IMR-90 (cell line): ENCODE results near the gene MAGI1. TPM values are rescaled to one million over a fixed set of nuclear protein-coding genes. Genes with fewer than 3 reads are reported as not detected.

Source experiments
- ATAC-seq: fragments of 200-7000 bp; cut with Tn5 transposase; 2 replicates; pipeline ENCODE4 v1.9.1; 2020; ENCODE audit warnings: low read depth, mild to moderate bottlenecking, moderate library complexity
- BruUV-seq: library from RNA; stranded (reverse); fragments of 400-500 nt; replicated peaks from 2 replicates; lab custom pipeline; 2021; lab: Mats Ljungman, UMichigan
- CTCF ChIA-PET: fragments of 300-600 bp; formaldehyde crosslinking; extraction: SDS; loops from one replicate; lab custom pipeline; 2021; ENCODE audit warnings: antibody characterized with exemption; lab: Yijun Ruan, JAX
- POLR2A ChIA-PET: fragments of 300-600 bp; sonication (Branson Sonifier 250); formaldehyde crosslinking; loops from one replicate; lab custom pipeline; 2022; ENCODE audit warnings: antibody characterized with exemption; ENCODE audit not compliant: unreplicated experiment; lab: Charles Lee
- DNase-seq: peaks from one replicate; pipeline ENCODE4 v3.0.0; 2013
- H2AFZ ChIP-seq: replicated peaks from 2 replicates; pipeline ENCODE3; 2013; ENCODE audit warnings: low read length, mild to moderate bottlenecking; ENCODE audit not compliant: poor library complexity
- H2AK5ac ChIP-seq: 2 replicates; pipeline ENCODE4 v1.6.1; 2013; ENCODE audit warnings: low read depth, low read length, inconsistent platforms
- H2AK9ac ChIP-seq: replicated peaks from 2 replicates; pipeline ENCODE3; 2013; ENCODE audit warnings: mild to moderate bottlenecking, low read depth, low read length, moderate library complexity; ENCODE audit not compliant: poor library complexity
- H2BK120ac ChIP-seq: 2 replicates; pipeline ENCODE4 v1.6.1; 2013; ENCODE audit warnings: low read depth, low read length, inconsistent platforms
- H2BK15ac ChIP-seq: 3 replicates; pipeline ENCODE4 v1.6.1; 2013; ENCODE audit warnings: low read depth, low read length, inconsistent platforms
- H2BK20ac ChIP-seq: 2 replicates; pipeline ENCODE4 v1.6.1; 2013; ENCODE audit warnings: low read depth, mild to moderate bottlenecking, inconsistent platforms, low read length, moderate library complexity
- H2BK5ac ChIP-seq: 2 replicates; pipeline ENCODE4 v1.6.1; 2013; ENCODE audit warnings: mild to moderate bottlenecking, low read depth, low read length, inconsistent platforms; ENCODE audit not compliant: poor library complexity, severe bottlenecking
- H3K14ac ChIP-seq: replicated peaks from 2 replicates; pipeline ENCODE4 v1.6.1; 2013; ENCODE audit warnings: low read depth, low read length, inconsistent platforms
- H3K18ac ChIP-seq: 2 replicates; pipeline ENCODE4 v1.6.1; 2013; ENCODE audit warnings: low read depth, low read length, control low read depth
- H3K23ac ChIP-seq: 2 replicates; pipeline ENCODE4 v1.6.1; 2013; ENCODE audit warnings: low read depth, low read length, inconsistent platforms
- H3K27ac ChIP-seq: 2 replicates; pipeline ENCODE4 v1.5.1; 2013; ENCODE audit warnings: mild to moderate bottlenecking, control low read depth, low read length; ENCODE audit not compliant: insufficient read depth
- H3K27me3 ChIP-seq: 2 replicates; pipeline ENCODE4 v1.6.1; 2013; ENCODE audit warnings: low read length; ENCODE audit not compliant: control insufficient read depth, insufficient read depth
- H3K36me3 ChIP-seq: 2 replicates; pipeline ENCODE4 v1.6.1; 2013; ENCODE audit warnings: low read length, mixed read lengths; ENCODE audit not compliant: control insufficient read depth, insufficient read depth
- H3K4ac ChIP-seq: 2 replicates; pipeline ENCODE4 v1.6.1; 2013; ENCODE audit warnings: low read depth, low read length, inconsistent platforms
- H3K4me1 ChIP-seq: 2 replicates; pipeline ENCODE4 v1.6.1; 2013; ENCODE audit warnings: low read length, mixed read lengths; ENCODE audit not compliant: control insufficient read depth, insufficient read depth
- H3K4me2 ChIP-seq: 2 replicates; pipeline ENCODE4 v1.6.1; 2013; ENCODE audit warnings: low read depth, mild to moderate bottlenecking, control low read depth, low read length, moderate library complexity
- H3K4me3 ChIP-seq: 2 replicates; pipeline ENCODE4 v1.5.1; 2013; ENCODE audit warnings: low read depth, mild to moderate bottlenecking, control low read depth, low read length, moderate library complexity; ENCODE audit not compliant: insufficient read depth
- H3K56ac ChIP-seq: 2 replicates; pipeline ENCODE4 v1.6.1; 2013; ENCODE audit warnings: low read length, inconsistent platforms; ENCODE audit not compliant: insufficient read depth; ENCODE audit errors: extremely low read depth
- H3K79me1 ChIP-seq, 2 experiments: 2 replicates each; pipeline ENCODE4 v1.6.1; 2013; ENCODE audit warnings: low read length in 2 of 2, inconsistent platforms in 1 of 2, low read depth in 1 of 2
- H3K9ac ChIP-seq: 2 replicates; pipeline ENCODE4 v1.6.1; 2013; ENCODE audit warnings: low read depth, low read length, control low read depth
- H3K9me1 ChIP-seq: 2 replicates; pipeline ENCODE4 v1.6.1; 2013; ENCODE audit warnings: low read length, inconsistent platforms; ENCODE audit not compliant: insufficient read depth
- H3K9me3 ChIP-seq: 2 replicates; pipeline ENCODE4 v1.6.1; 2013; ENCODE audit warnings: low read length; ENCODE audit not compliant: control insufficient read depth, insufficient read depth
- H4K20me1 ChIP-seq: 2 replicates; pipeline ENCODE4 v1.6.1; 2013; ENCODE audit warnings: low read length, inconsistent platforms; ENCODE audit not compliant: insufficient read depth
- H4K5ac ChIP-seq: 2 replicates; pipeline ENCODE4 v1.6.1; 2013; ENCODE audit warnings: mild to moderate bottlenecking, low read depth, low read length, control low read depth
- H4K8ac ChIP-seq, 2 experiments: 2 replicates each; pipeline ENCODE4 v1.6.1; 2013; ENCODE audit warnings: low read depth in 2 of 2, low read length in 2 of 2, control low read depth in 1 of 2, inconsistent platforms in 1 of 2
- H4K91ac ChIP-seq: 2 replicates; pipeline ENCODE4 v1.6.1; 2013; ENCODE audit warnings: low read depth, low read length, inconsistent platforms; ENCODE audit not compliant: insufficient read depth
- BHLHE40 ChIP-seq: fragments of 150-350 bp; IDR thresholded peaks from 2 replicates; pipeline ENCODE4 v1.6.1; 2016; ENCODE audit warnings: mild to moderate bottlenecking, low read depth, low read length
- CEBPB ChIP-seq: IDR thresholded peaks from 2 replicates; pipeline ENCODE4 v1.6.1; 2012; ENCODE audit warnings: low read depth, low read length, improper control_type of control experiment
- POLR2A ChIP-seq: IDR thresholded peaks from 2 replicates; pipeline ENCODE4 v1.6.1; 2012; ENCODE audit warnings: mild to moderate bottlenecking, low read depth, low read length
- USF2 ChIP-seq: fragments of 150-350 bp; IDR thresholded peaks from 2 replicates; pipeline ENCODE4 v1.6.1; 2017; ENCODE audit warnings: mild to moderate bottlenecking, antibody characterized with exemption, low read length, low read depth
- WGBS, 2 experiments: methylation state at CpG; one replicate each; pipeline versions ENCODE4 v1.1.5 to v1.1.7; 2013; ENCODE audit warnings: missing lambda C conversion rate in 2 of 2; ENCODE audit not compliant: insufficient read length in 1 of 2; ENCODE audit errors: extremely low coverage in 2 of 2; 5-methylcytosine and 5-hydroxymethylcytosine counted together
- dilution Hi-C: fragments of 300-500 bp; cut with HindIII; formaldehyde crosslinking; loops from one replicate; pipeline ENCODE4 v1.14.3; 2018; ENCODE audit warnings: low sequenced_read_pairs; ENCODE audit not compliant: unreplicated experiment
- in situ Hi-C: fragments of 300-500 bp; cut with MboI; formaldehyde crosslinking; loops from 3 replicates; pipeline ENCODE4 v1.14.3; 2019; ENCODE audit warnings: low sequenced_read_pairs, inconsistent platforms, mixed read lengths
- intact Hi-C: fragments of 100-400 bp; cut with micrococcal nuclease; formaldehyde crosslinking; loops from 2 replicates; pipeline ENCODE4 v1.10.0; 2022
- polyA plus RNA-seq, 3 experiments: library from polyadenylated mRNA; depleted of rRNA; stranded (reverse); fragments of >200 nt; gene quantifications; 2 replicates each; pipeline ENCODE4 v1.2.3, GENCODE V29; 2012; ENCODE audit warnings: low replicate concordance in 1 of 3
- total RNA-seq: library from RNA; depleted of rRNA; stranded (reverse); fragments of >200 nt; gene quantifications from 2 replicates; pipeline ENCODE4 v1.2.3, GENCODE V29; 2012

The MAGI1 gene
- total and polyA plus RNA-seq, 2 of the 4 experiments (the other 2 are of a cell fraction): 14.5 to 24.2 TPM

- CTCF ChIA-PET: interaction anchor here (0.6 kb wide), 1 partner anchor 140 kb away, joined by 5 read pairs; no protein-coding TSS in a partner anchor
- Histone ChIP-seq H3K18ac (no peak overlapping the region), H3K36me3 (no peaks in the 10 kb centered on the region), H3K27me3 (no peaks in the 10 kb centered on the region), H2AFZ (peak overlapping the region; percentile 38), H2AK5ac (no peak overlapping the region), H3K9me3 (no peaks in the 10 kb centered on the region), H3K27ac (no peak overlapping the region), H3K9me1 (peaks cover 7% of the 10 kb centered on the region), H3K9ac (no peak overlapping the region), H3K4me3 (no peak overlapping the region), H2AK9ac (no peak overlapping the region), H4K20me1 (peaks cover 4% of the 10 kb centered on the region; the same call in 1 of the 2 replicates), H3K79me1 (peaks cover 0 to 22% of the 10 kb centered on the region in 2 experiments), H4K91ac (no peak overlapping the region), H2BK5ac (no peak overlapping the region), H3K4me1 (peaks cover 1% of the 10 kb centered on the region; the same call in 1 of the 2 replicates), H2BK20ac (no peak overlapping the region), H2BK120ac (no peak overlapping the region), H3K23ac (no peak overlapping the region), H3K56ac (no peak overlapping the region), H4K8ac (peak overlapping the region in 1 of 2 experiments; percentile 42; a peak in 2 of 4 replicates), H3K4me2 (peak overlapping the region; percentile 42; the same call in 1 of the 2 replicates), H3K4ac (no peak overlapping the region; the same call in 1 of the 2 replicates), H4K5ac (no peak overlapping the region), H3K14ac (no peak overlapping the region), H2BK15ac (no peak overlapping the region)
- POLR2A ChIA-PET: no interaction called here
- in situ Hi-C loops: no loop called here
- no TSS peak for BruUV-seq
- ATAC-seq (peak; percentile 96), DNase-seq (peak; percentile 92)
- intact Hi-C loops: no loop called here
- dilution Hi-C loops: no loop called here
- TF ChIP-seq BHLHE40: 0 out of 2 replicates have a peak, but pooled peaks have one; percentile 10
- TF ChIP-seq USF2: peak; percentile 83
- TF ChIP-seq CEBPB: peak; percentile 72
- no peak for TF ChIP-seq POLR2A
- no CpG with 5 or more reads among the region's 5 CpGs for WGBS, 2 experiments
These were observed 419.3 kb downstream of the MAGI1 start for GRCh38 chr3:65619451-65619881.
